ENCODE measurements around the gene NRP1.
"Not testable (repeated sequence)": the region's sequence is repeated elsewhere in the genome, so short reads cannot be mapped to it uniquely, and the experiment has no call there.

DNA sequence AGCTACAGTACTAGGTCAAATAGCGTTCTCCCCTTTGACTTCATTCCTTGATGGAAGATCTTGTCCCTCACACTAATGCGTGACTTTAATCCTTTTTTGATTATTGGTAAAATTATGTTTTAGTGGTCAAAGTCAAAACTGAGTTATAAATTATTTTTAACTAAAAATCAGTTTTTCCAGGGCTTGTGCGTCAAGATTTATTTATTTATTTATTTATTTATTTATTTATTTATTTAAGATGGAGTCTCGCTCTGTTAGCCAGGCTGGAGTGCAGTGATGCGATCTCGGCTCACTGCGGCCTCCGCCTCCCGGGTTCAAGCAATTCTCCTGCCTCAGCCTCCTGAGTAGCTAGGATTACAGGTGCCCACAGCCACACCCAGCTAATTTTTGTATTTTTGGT, 112.2 kb downstream of the NRP1 start:
- not testable (repeated sequence) for TF ChIP-seq POLR2A, CTCF (IDR thresholded peaks at IDR 0.05)
